ENCODE measurements around the gene IQGAP3.
"Not testable (repeated sequence)": the region's sequence is repeated elsewhere in the genome, so short reads cannot be mapped to it uniquely, and the experiment has no call there.

GRCh38 chr1:156607344-156607743 lies 35.0 kb upstream of the IQGAP3 start:
- TF ChIP-seq CTCF (conservative IDR thresholded peaks at IDR 0.05; ENCODE audit: low read depth, low read length); POLR2A (IDR thresholded peaks at IDR 0.05; ENCODE audit: low read depth, low read length); MAZ (IDR thresholded peaks at IDR 0.05; ENCODE audit: borderline replicate concordance, low read depth, low read length); SMC3 (IDR thresholded peaks at IDR 0.05; ENCODE audit: low read depth, low read length); RAD21 (IDR thresholded peaks at IDR 0.05; ENCODE audit: low read length); FOS (IDR thresholded peaks at IDR 0.05; ENCODE audit: low read depth, low read length); NFE2L2 (IDR thresholded peaks at IDR 0.05; ENCODE audit: low read depth, low read length): not testable (repeated sequence)
